HG03159 (cell line): Measurements from ENCODE around the gene CHSY1.

Source experiments
- ATAC-seq: cut with Tn5 transposase; IDR thresholded peaks from one replicate; pipeline ENCODE4 v1.9.1; 2021; ENCODE audit warnings: mild to moderate bottlenecking, moderate library complexity; ENCODE audit not compliant: unreplicated experiment

The CHSY1 gene

GRCh38 chr15:101211897-101212296 is 40.0 kb downstream of the CHSY1 start:
- ATAC-seq = no peak

GRCh38 chr15:101210466-101210865 is 41.4 kb downstream of the CHSY1 start:
- no peak for ATAC-seq

- no peak for ATAC-seq
These were observed 41.8 kb downstream of the CHSY1 start for GRCh38 chr15:101210058-101210457.

GRCh38 chr15:101209285-101209845 is 42.5 kb downstream of the CHSY1 start:
- no peak for ATAC-seq

- no peak for ATAC-seq
These were observed 44.0 kb downstream of the CHSY1 start for GRCh38 chr15:101207867-101208288.

- ATAC-seq = no peak
These were observed 45.7 kb downstream of the CHSY1 start for GRCh38 chr15:101206176-101206591.

- ATAC-seq = no peak
These were observed 46.9 kb downstream of the CHSY1 start for GRCh38 chr15:101204739-101205535.

GRCh38 chr15:101203607-101204189 is 48.1 kb downstream of the CHSY1 start:
- ATAC-seq = no peak

- ATAC-seq = no peak
These were observed 48.7 kb downstream of the CHSY1 start for GRCh38 chr15:101203029-101203573.

- no peak for ATAC-seq
These were observed 50.3 kb downstream of the CHSY1 start for GRCh38 chr15:101201411-101202174.

- no peak for ATAC-seq
These were observed 51.7 kb downstream of the CHSY1 start for GRCh38 chr15:101200181-101200580.

GRCh38 chr15:101198800-101199199 is 53.0 kb downstream of the CHSY1 start:
- no peak for ATAC-seq

GRCh38 chr15:101198031-101198575 is 53.7 kb downstream of the CHSY1 start:
- no peak for ATAC-seq

GRCh38 chr15:101194546-101195125 is 57.2 kb downstream of the CHSY1 start:
- ATAC-seq = no peak

- no peak for ATAC-seq
These were observed 57.9 kb downstream of the CHSY1 start for GRCh38 chr15:101193806-101194545.

GRCh38 chr15:101193120-101193644 is 58.7 kb downstream of the CHSY1 start:
- ATAC-seq = no peak

- no peak for ATAC-seq
These were observed 59.8 kb downstream of the CHSY1 start for GRCh38 chr15:101192081-101192480.

- ATAC-seq = no peak
These were observed 60.6 kb downstream of the CHSY1 start for GRCh38 chr15:101191242-101191641.

- no peak for ATAC-seq
These were observed 61.7 kb downstream of the CHSY1 start for GRCh38 chr15:101190092-101190595.
